Progenitor cell of endocrine pancreas (in vitro differentiated cells): ENCODE data around the gene FBN1. TPM values are rescaled to one million over a fixed set of nuclear protein-coding genes. Genes with fewer than 3 reads are reported as not detected.

Source experiments
- DNase-seq: peaks from one replicate; pipeline ENCODE4 v3.0.0; 2021; ENCODE audit warnings: low spot score; ENCODE audit not compliant: unreplicated experiment
- H3K27ac Mint-ChIP-seq: 2 replicates; pipeline ENCODE4 v1.8.0; 2021; ENCODE audit warnings: mild to moderate bottlenecking, moderate library complexity, mixed read lengths
- H3K27me3 Mint-ChIP-seq: 2 replicates; pipeline ENCODE4 v1.8.0; 2021; ENCODE audit warnings: mixed read lengths
- H3K36me3 Mint-ChIP-seq: 2 replicates; pipeline ENCODE4 v1.8.0; 2022; ENCODE audit warnings: mixed read lengths; ENCODE audit not compliant: insufficient read depth
- H3K4me1 Mint-ChIP-seq: 2 replicates; pipeline ENCODE4 v1.8.0; 2021; ENCODE audit warnings: low read depth, mixed read lengths
- H3K4me3 Mint-ChIP-seq: 2 replicates; pipeline ENCODE4 v1.8.0; 2021; ENCODE audit warnings: low read depth, mild to moderate bottlenecking, moderate library complexity, mixed read lengths
- H3K9me3 Mint-ChIP-seq: 2 replicates; pipeline ENCODE4 v1.8.0; 2021; ENCODE audit warnings: low read depth, mixed read lengths
- total RNA-seq: library from RNA; stranded (reverse); gene quantifications from 2 replicates; pipeline ENCODE4 v1.2.1, GENCODE V29; 2021
- TF ChIP-seq, protein P1 (sequence below): fragments of 200-600 bp; sonication (generic); IDR thresholded peaks from one replicate; pipeline ENCODE4 v1.5.0; 2021; ENCODE audit warnings: antibody characterized with exemption, mild to moderate bottlenecking; ENCODE audit not compliant: unreplicated experiment

FBN1 gene
- total RNA-seq, 1 donor from 2014 or later, result 3.3 TPM

DNA sequence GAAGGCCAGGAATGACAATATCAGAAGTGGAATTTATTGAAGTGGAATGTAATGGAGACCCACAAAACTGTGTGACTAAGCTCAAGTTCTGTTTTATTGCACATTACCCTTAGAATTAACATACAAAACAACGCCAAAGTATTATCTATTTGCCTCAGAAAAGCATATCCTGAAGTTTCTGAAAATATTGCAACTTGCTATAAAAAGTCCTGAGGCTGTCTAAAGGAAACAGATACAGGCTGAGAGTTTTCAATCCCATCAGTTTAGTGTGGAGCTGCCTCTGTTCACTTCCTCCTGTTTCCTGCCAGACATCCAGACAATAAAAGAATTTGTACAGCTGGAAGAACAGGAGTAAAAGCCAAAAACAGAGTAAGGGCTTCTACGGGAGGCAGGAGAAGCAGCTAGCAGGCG is 108.8 kb downstream of the FBN1 start:
- Mint-ChIP-seq H3K4me3 (no peak overlapping the region), H3K27ac (no peak overlapping the region), H3K27me3 (no peaks in the 10 kb centered on the region), H3K4me1 (no peaks in the 10 kb centered on the region), H3K36me3 (no peaks in the 10 kb centered on the region), H3K9me3 (no peaks in the 10 kb centered on the region)
- DNase-seq, result no peak
- TF ChIP-seq, protein P1, sequence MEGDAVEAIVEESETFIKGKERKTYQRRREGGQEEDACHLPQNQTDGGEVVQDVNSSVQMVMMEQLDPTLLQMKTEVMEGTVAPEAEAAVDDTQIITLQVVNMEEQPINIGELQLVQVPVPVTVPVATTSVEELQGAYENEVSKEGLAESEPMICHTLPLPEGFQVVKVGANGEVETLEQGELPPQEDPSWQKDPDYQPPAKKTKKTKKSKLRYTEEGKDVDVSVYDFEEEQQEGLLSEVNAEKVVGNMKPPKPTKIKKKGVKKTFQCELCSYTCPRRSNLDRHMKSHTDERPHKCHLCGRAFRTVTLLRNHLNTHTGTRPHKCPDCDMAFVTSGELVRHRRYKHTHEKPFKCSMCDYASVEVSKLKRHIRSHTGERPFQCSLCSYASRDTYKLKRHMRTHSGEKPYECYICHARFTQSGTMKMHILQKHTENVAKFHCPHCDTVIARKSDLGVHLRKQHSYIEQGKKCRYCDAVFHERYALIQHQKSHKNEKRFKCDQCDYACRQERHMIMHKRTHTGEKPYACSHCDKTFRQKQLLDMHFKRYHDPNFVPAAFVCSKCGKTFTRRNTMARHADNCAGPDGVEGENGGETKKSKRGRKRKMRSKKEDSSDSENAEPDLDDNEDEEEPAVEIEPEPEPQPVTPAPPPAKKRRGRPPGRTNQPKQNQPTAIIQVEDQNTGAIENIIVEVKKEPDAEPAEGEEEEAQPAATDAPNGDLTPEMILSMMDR, result no peak

GRCh38 chr15:48533982-48534381 is 111.5 kb downstream of the FBN1 start:
- Mint-ChIP-seq H3K9me3 (no peaks in the 10 kb centered on the region), H3K4me3 (no peak overlapping the region), H3K4me1 (no peaks in the 10 kb centered on the region), H3K27me3 (no peaks in the 10 kb centered on the region), H3K27ac (no peak overlapping the region), H3K36me3 (no peaks in the 10 kb centered on the region)
- TF ChIP-seq, protein P1, result no peak
- no peak for DNase-seq

- TF ChIP-seq, protein P1, result no peak
These were observed 112.6 kb downstream of the FBN1 start for GRCh38 chr15:48532946-48533345.

DNA sequence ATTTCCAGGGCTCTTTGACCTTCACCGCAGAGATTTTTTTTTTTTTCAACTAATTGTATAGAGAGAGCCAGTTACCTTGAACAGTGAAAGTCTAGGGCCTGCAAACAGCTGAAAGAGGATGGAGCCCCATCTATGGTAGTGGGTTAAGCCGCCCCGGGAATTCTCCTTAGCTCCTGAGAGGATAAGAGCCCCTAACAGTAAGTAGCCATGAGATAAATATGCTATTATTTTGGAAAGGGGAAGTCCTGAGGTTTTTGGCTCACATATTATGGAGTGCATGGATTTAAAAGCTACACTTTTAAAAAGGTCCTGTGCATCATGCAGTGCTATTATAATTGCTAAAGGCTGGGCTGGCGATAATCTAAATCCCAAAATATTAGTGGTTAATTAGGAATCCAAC is 115.0 kb downstream of the FBN1 start:
- H3K4me1 Mint-ChIP-seq, result no peaks in the 10 kb centered on the region
- no peak overlapping the region for H3K27ac Mint-ChIP-seq
- no peak for DNase-seq
- no peaks in the 10 kb centered on the region for H3K36me3 Mint-ChIP-seq
- TF ChIP-seq, protein P1, result no peak
- no peaks in the 10 kb centered on the region for H3K27me3 Mint-ChIP-seq
- H3K9me3 Mint-ChIP-seq, result no peaks in the 10 kb centered on the region
- H3K4me3 Mint-ChIP-seq, result no peak overlapping the region

More at GRCh38 chr15:48532946-48533345, 112.6 kb downstream of the FBN1 start:
- Mint-ChIP-seq H3K27ac (no peak overlapping the region), H3K9me3 (no peaks in the 10 kb centered on the region), H3K27me3 (no peaks in the 10 kb centered on the region), H3K4me3 (no peak overlapping the region), H3K4me1 (no peaks in the 10 kb centered on the region), H3K36me3 (no peaks in the 10 kb centered on the region)
- no peak for DNase-seq

DNA sequence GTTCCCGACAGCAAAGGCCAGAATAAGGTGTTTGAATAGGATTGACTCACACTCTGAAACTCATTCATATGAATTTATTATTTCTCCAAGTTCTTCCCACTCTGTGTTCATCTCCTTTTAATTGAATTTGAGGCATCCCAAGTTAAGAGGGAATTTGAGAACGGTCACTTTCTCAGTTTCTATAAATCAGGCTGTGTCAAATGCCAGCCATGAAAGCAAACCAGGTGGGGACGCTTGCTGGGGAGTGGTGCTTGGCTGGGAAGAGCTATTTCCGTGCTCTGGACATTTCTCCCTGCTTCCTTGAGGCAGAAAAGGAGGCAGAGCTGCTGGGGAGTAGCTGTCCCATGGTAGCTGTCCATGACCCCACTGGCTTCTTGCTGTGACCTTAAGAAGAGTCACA is 116.6 kb downstream of the FBN1 start:
- no peaks in the 10 kb centered on the region for H3K36me3 Mint-ChIP-seq
- TF ChIP-seq, protein P1, result no peak
- no peaks in the 10 kb centered on the region for H3K9me3 Mint-ChIP-seq
- H3K4me3 Mint-ChIP-seq, result no peak overlapping the region
- no peak overlapping the region for H3K27ac Mint-ChIP-seq
- H3K4me1 Mint-ChIP-seq, result no peaks in the 10 kb centered on the region
- H3K27me3 Mint-ChIP-seq, result no peaks in the 10 kb centered on the region
- DNase-seq, result no peak
